H1 (cell line): ENCODE results near the gene SSH2. TPM values are rescaled to one million over a fixed set of nuclear protein-coding genes. Genes with fewer than 3 reads are reported as not detected.

Experiments
- ASH2L ChIP-seq: fragments of 200-600, 300-600 bp; sonication (generic); IDR thresholded peaks from one replicate; pipeline ENCODE4 v1.7.1; 2017; ENCODE audit warnings: low read length
- ATF3 ChIP-seq: IDR thresholded peaks from 2 replicates; pipeline ENCODE4 v1.6.1; 2011; ENCODE audit warnings: low read depth, mild to moderate bottlenecking, low read length; ENCODE audit not compliant: insufficient read depth
- BRCA1 ChIP-seq: IDR thresholded peaks from 2 replicates; pipeline ENCODE4 v1.6.1; 2012; ENCODE audit warnings: low read depth, low read length, improper control_type of control experiment
- CBX5 ChIP-seq: fragments of 300-800, 300-1000 bp; sonication (generic); IDR thresholded peaks from 2 replicates; pipeline ENCODE4 v1.7.1; 2016; ENCODE audit warnings: antibody characterized with exemption, low read length, low read depth
- CBX8 ChIP-seq: fragments of 300-800, 300-1000 bp; sonication (generic); IDR thresholded peaks from 2 replicates; pipeline ENCODE4 v1.7.1; 2016; ENCODE audit warnings: low read depth, low read length, borderline replicate concordance
- CREB1 ChIP-seq: IDR thresholded peaks from 2 replicates; pipeline ENCODE4 v1.6.1; 2012; ENCODE audit warnings: inconsistent platforms
- CTBP2 ChIP-seq: IDR thresholded peaks from 2 replicates; pipeline ENCODE4 v1.7.0; 2011; ENCODE audit warnings: borderline replicate concordance, mild to moderate bottlenecking, moderate library complexity, mixed read lengths, low read length; ENCODE audit not compliant: insufficient read depth, insufficient read length
- EP300 ChIP-seq, 2 experiments: IDR thresholded peaks; 1 replicate in 1 of 2; 2 replicates in 1 of 2; pipeline ENCODE4 v1.6.1; 2011 to 2012; ENCODE audit warnings: low read depth in 2 of 2, low read length in 2 of 2, mild to moderate bottlenecking in 2 of 2, borderline replicate concordance in 1 of 2, inconsistent platforms in 1 of 2, moderate library complexity in 1 of 2
- JUND ChIP-seq: IDR thresholded peaks from 2 replicates; pipeline ENCODE4 v1.6.1; 2011; ENCODE audit warnings: mild to moderate bottlenecking, improper control_type of control experiment, low read length
- NANOG ChIP-seq: IDR thresholded peaks from 2 replicates; pipeline ENCODE4 v1.6.1; 2011; ENCODE audit warnings: low read length, low read depth, mild to moderate bottlenecking, inconsistent platforms; ENCODE audit not compliant: insufficient read depth, poor library complexity, severe bottlenecking
- POU5F1 ChIP-seq: IDR thresholded peaks from 2 replicates; pipeline ENCODE4 v1.6.1; 2011; ENCODE audit warnings: low read depth, mild to moderate bottlenecking, low read length, moderate library complexity
- RAD21 ChIP-seq, 2 experiments: IDR thresholded peaks in 1 of 2; conservative IDR thresholded peaks in 1 of 2; 2 replicates each; pipeline ENCODE4 v1.6.1; 2011; ENCODE audit warnings: low read depth in 2 of 2, low read length in 2 of 2, improper control_type of control experiment in 1 of 2, inconsistent platforms in 1 of 2, mild to moderate bottlenecking in 1 of 2, moderate library complexity in 1 of 2
- SP2 ChIP-seq: IDR thresholded peaks from 2 replicates; pipeline ENCODE4 v1.6.1; 2012; ENCODE audit warnings: mild to moderate bottlenecking, low read length, inconsistent platforms
- SRF ChIP-seq: IDR thresholded peaks from 2 replicates; pipeline ENCODE4 v1.6.1; 2011; ENCODE audit warnings: mild to moderate bottlenecking, low read depth, low read length, moderate library complexity
- TAF7 ChIP-seq: optimal IDR thresholded peaks from 2 replicates; pipeline ENCODE3; 2011; ENCODE audit warnings: low read depth, mild to moderate bottlenecking, inconsistent platforms, low read length, moderate library complexity, borderline replicate concordance
- TBP ChIP-seq: IDR thresholded peaks from 2 replicates; pipeline ENCODE4 v1.6.1; 2011; ENCODE audit warnings: low read depth, low read length, improper control_type of control experiment
- TCF12 ChIP-seq: IDR thresholded peaks from 2 replicates; pipeline ENCODE4 v1.6.1; 2011; ENCODE audit warnings: low read depth, mild to moderate bottlenecking, low read length
- USF2 ChIP-seq: IDR thresholded peaks from 2 replicates; pipeline ENCODE4 v1.6.1; 2011; ENCODE audit warnings: low read length, improper control_type of control experiment
- YY1 ChIP-seq: IDR thresholded peaks from 2 replicates; pipeline ENCODE4 v1.6.1; 2011; ENCODE audit warnings: low read depth, mild to moderate bottlenecking, low read length
- polyA plus RNA-seq, 7 experiments: library from polyadenylated mRNA; depleted of rRNA in 3 of 7; stranded (reverse) in 5 of 7; unstranded in 2 of 7; fragments of >200 nt in 5 of 7; fragments of 200-250 nt in 2 of 7; gene quantifications; 1 replicate in 5 of 7; 2 replicates in 1 of 7; 4 replicates in 1 of 7; pipeline versions ENCODE4 v1.2.1 to v1.2.3, GENCODE V29; 2011 to 2013; ENCODE audit warnings: missing spikeins in 2 of 7, mixed read lengths in 2 of 7
- total RNA-seq: library from RNA; stranded (reverse); fragmentation: NEBNext Ultra II Directional; extraction: Animal tissue kit (Norgen Biotek cat#: 25700); gene quantifications from 2 replicates; pipeline ENCODE4 v1.2.1, GENCODE V29; 2021
- TF ChIP-seq, protein P1 (sequence below), 3 experiments: IDR thresholded peaks; 1 replicate in 2 of 3; 2 replicates in 1 of 3; pipeline versions ENCODE4 v1.5.1 to v1.6.1; 2011; ENCODE audit warnings: low read length in 3 of 3, mild to moderate bottlenecking in 3 of 3, inconsistent platforms in 2 of 3, low read depth in 1 of 3, moderate library complexity in 1 of 3; ENCODE audit not compliant: insufficient read depth in 1 of 3; ENCODE audit errors: control extremely low read depth in 1 of 3

Gene SSH2
- total and polyA plus RNA-seq, 2 of the 8 experiments (the other 6 are each of a cell fraction or from before 2014, with no cell fraction given), result 5.2 to 15.9 TPM

- TF ChIP-seq TAF7 (peak; percentile 75), SP2 (no peak), TCF12 (no peak), CBX8 (no peak), EP300 (IDR thresholded peaks at IDR 0.05; ENCODE audit: borderline replicate concordance in 1 of 2, low read depth in 2 of 2, low read length in 2 of 2) (no peak), ATF3 (no peak), RAD21 (IDR thresholded peaks at IDR 0.05 in 1 of 2, conservative IDR thresholded peaks at IDR 0.05 in 1 of 2; ENCODE audit: low read depth in 2 of 2, low read length in 2 of 2) (peak; percentile 51 to 66), ASH2L (peak; percentile 40), NANOG (no peak), USF2 (peak; percentile 38; the same call in 1 of the 2 replicates), CREB1 (peak; percentile 69; the same call in 1 of the 2 replicates), CBX5 (no peak), TBP (no peak), JUND (no peak), SRF (no peak), YY1 (no peak; the same call in 1 of the 2 replicates), BRCA1 (no peak), POU5F1 (no peak), CTBP2 (no peak)
- TF ChIP-seq, protein P1, sequence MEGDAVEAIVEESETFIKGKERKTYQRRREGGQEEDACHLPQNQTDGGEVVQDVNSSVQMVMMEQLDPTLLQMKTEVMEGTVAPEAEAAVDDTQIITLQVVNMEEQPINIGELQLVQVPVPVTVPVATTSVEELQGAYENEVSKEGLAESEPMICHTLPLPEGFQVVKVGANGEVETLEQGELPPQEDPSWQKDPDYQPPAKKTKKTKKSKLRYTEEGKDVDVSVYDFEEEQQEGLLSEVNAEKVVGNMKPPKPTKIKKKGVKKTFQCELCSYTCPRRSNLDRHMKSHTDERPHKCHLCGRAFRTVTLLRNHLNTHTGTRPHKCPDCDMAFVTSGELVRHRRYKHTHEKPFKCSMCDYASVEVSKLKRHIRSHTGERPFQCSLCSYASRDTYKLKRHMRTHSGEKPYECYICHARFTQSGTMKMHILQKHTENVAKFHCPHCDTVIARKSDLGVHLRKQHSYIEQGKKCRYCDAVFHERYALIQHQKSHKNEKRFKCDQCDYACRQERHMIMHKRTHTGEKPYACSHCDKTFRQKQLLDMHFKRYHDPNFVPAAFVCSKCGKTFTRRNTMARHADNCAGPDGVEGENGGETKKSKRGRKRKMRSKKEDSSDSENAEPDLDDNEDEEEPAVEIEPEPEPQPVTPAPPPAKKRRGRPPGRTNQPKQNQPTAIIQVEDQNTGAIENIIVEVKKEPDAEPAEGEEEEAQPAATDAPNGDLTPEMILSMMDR (IDR thresholded peaks at IDR 0.05; ENCODE audit: control extremely low read depth in 1 of 3, insufficient read depth in 1 of 3, low read depth in 1 of 3, low read length in 3 of 3), result peak; percentile 75 to 85 (median 80)
Measured at GRCh38 chr17:29613352-29613837, 316.6 kb downstream of the SSH2 start (continued).
